K562 (cell line): ENCODE measurements around the gene DGCR2. TPM values are rescaled to one million over a fixed set of nuclear protein-coding genes. Genes with fewer than 3 reads are reported as not detected.

Source experiments
- CBFB ChIP-seq: sonication (generic); formaldehyde crosslinking; IDR thresholded peaks from 2 replicates; pipeline ENCODE4 v1.4.0; 2020; ENCODE audit warnings: mild to moderate bottlenecking, missing genetic modification reagents
- CHAMP1 ChIP-seq: fragments of 450-650 bp; IDR thresholded peaks from 2 replicates; pipeline ENCODE4 v1.6.1; 2016; ENCODE audit warnings: mild to moderate bottlenecking
- CSDE1 ChIP-seq, 2 experiments: fragments of 450-650 bp; IDR thresholded peaks; 2 replicates each; pipeline ENCODE4 v1.6.1; 2016; ENCODE audit warnings: mild to moderate bottlenecking in 1 of 2
- DEAF1 ChIP-seq: fragments of 450-650 bp; formaldehyde crosslinking; IDR thresholded peaks from 2 replicates; pipeline ENCODE4 v1.4.0; 2020; ENCODE audit warnings: mild to moderate bottlenecking, moderate library complexity
- E4F1 ChIP-seq: fragments of 250-450 bp; sonication (Bioruptor Pico); IDR thresholded peaks from 2 replicates; pipeline ENCODE4 v1.5.0; 2021; ENCODE audit warnings: mild to moderate bottlenecking, borderline replicate concordance
- MXD1 ChIP-seq: fragments of 250-450 bp; sonication (Bioruptor Pico); IDR thresholded peaks from 2 replicates; pipeline ENCODE4 v1.8.0; 2021; ENCODE audit warnings: borderline replicate concordance, mild to moderate bottlenecking, moderate library complexity; ENCODE audit not compliant: poor library complexity, severe bottlenecking
- PHB ChIP-seq: fragments of 250-450 bp; sonication (Bioruptor Pico); IDR thresholded peaks from 2 replicates; pipeline ENCODE4 v1.5.0; 2021
- RBM25 ChIP-seq: fragments of 200-400 bp; formaldehyde crosslinking; IDR thresholded peaks from 2 replicates; pipeline ENCODE4 v1.6.1; 2018; ENCODE audit warnings: low read length, low read depth, moderate library complexity; ENCODE audit not compliant: severe bottlenecking
- RFX1 ChIP-seq: fragments of 450-650 bp; IDR thresholded peaks from 2 replicates; pipeline ENCODE4 v1.6.1; 2016; ENCODE audit warnings: mild to moderate bottlenecking, moderate library complexity
- SIN3A ChIP-seq, 2 experiments: fragments of 150-350 bp in 1 of 2; IDR thresholded peaks; 2 replicates each; pipeline ENCODE4 v1.6.1; 2011 to 2016; ENCODE audit warnings: borderline replicate concordance in 2 of 2, low read depth in 2 of 2, low read length in 2 of 2, mild to moderate bottlenecking in 2 of 2, moderate library complexity in 2 of 2; ENCODE audit not compliant: control insufficient read depth in 1 of 2
- STAG1 ChIP-seq: sonication (generic); formaldehyde crosslinking; IDR thresholded peaks from 2 replicates; pipeline ENCODE4 v1.5.0; 2020; ENCODE audit warnings: missing genetic modification reagents, borderline replicate concordance
- ZC3H8 ChIP-seq: fragments of 450-650 bp; IDR thresholded peaks from 2 replicates; pipeline ENCODE4 v1.6.1; 2017
- ZNF224 ChIP-seq: sonication (generic); formaldehyde crosslinking; IDR thresholded peaks from 2 replicates; pipeline ENCODE4 v1.8.0; 2022; ENCODE audit warnings: mild to moderate bottlenecking, missing genetic modification reagents
- ZNF232 ChIP-seq: sonication (generic); formaldehyde crosslinking; IDR thresholded peaks from 2 replicates; pipeline ENCODE4 v1.8.0; 2022; ENCODE audit warnings: mild to moderate bottlenecking, missing genetic modification reagents
- ZNF511 ChIP-seq: sonication (generic); formaldehyde crosslinking; IDR thresholded peaks from 2 replicates; pipeline ENCODE4 v1.8.0; 2022; ENCODE audit warnings: mild to moderate bottlenecking, missing genetic modification reagents
- ZNF518B ChIP-seq: fragments of 250-450 bp; sonication (Bioruptor Pico); IDR thresholded peaks from 2 replicates; pipeline ENCODE4 v1.5.0; 2021; ENCODE audit warnings: mild to moderate bottlenecking, moderate library complexity
- ZNF561 ChIP-seq: fragments of 450-650 bp; formaldehyde crosslinking; conservative IDR thresholded peaks from 2 replicates; pipeline ENCODE4 v1.4.0; 2020; ENCODE audit warnings: mild to moderate bottlenecking, moderate library complexity
- polyA plus RNA-seq, 8 experiments: library from polyadenylated mRNA; depleted of rRNA in 4 of 8; stranded (reverse) in 5 of 8; unstranded in 3 of 8; fragments of >200 nt; fragmentation: Nextera tagmentation in 2 of 8; fragmentation: Illumina TruSeq in 1 of 8; extraction: Ambion mirVana in 2 of 8; extraction: Trizol in 1 of 8; gene quantifications; 2 replicates each; pipeline versions ENCODE4 v1.2.1 to v1.2.3, GENCODE V29; 2011 to 2014; ENCODE audit warnings: inconsistent platforms in 1 of 8, missing spikeins in 1 of 8
- total RNA-seq, 7 experiments: library from RNA; depleted of rRNA in 6 of 7; stranded (reverse); fragments of >200 nt in 6 of 7; fragmentation: Illumina TruSeq in 2 of 7; extraction: Trizol in 2 of 7; gene quantifications; 2 replicates each; pipeline versions ENCODE4 v1.2.1 to v1.2.3, GENCODE V29; 2011 to 2021; ENCODE audit warnings: low replicate concordance in 1 of 7

The DGCR2 gene
- total and polyA plus RNA-seq, 9 of the 15 experiments (the other 6 are each of a cell fraction or from before 2014, with no cell fraction given): 0.69 to 101 (median 56.4) TPM

- no peak for TF ChIP-seq ZNF518B
- no peak for TF ChIP-seq DEAF1
- TF ChIP-seq CBFB: no peak
- no peak for TF ChIP-seq CHAMP1
- no peak for TF ChIP-seq RBM25
- TF ChIP-seq MXD1 (CRISPR knock-in tag): no peak
- peak; percentile 76; the same call in 1 of the 2 replicates for TF ChIP-seq ZNF232 (CRISPR knock-in tag)
- no peak for TF ChIP-seq ZNF561
- no peak for TF ChIP-seq RFX1
- 0 out of 4 replicates have a peak, but pooled peaks of 1 of the 2 experiments have one; percentile 12 for TF ChIP-seq CSDE1 (IDR thresholded peaks at IDR 0.05)
- TF ChIP-seq E4F1 (CRISPR knock-in tag): no peak
- no peak for TF ChIP-seq SIN3A (IDR thresholded peaks at IDR 0.05; ENCODE audit: borderline replicate concordance in 2 of 2, control insufficient read depth in 1 of 2, low read depth in 2 of 2, low read length in 2 of 2)
- TF ChIP-seq ZNF511 (CRISPR knock-in tag): peak; percentile 45; the same call in 1 of the 2 replicates
- TF ChIP-seq ZNF224 (CRISPR knock-in tag): 0 out of 2 replicates have a peak, but pooled peaks have one; percentile 43
- no peak for TF ChIP-seq STAG1 (CRISPR knock-in tag)
- TF ChIP-seq ZC3H8: no peak
- no peak for TF ChIP-seq PHB (CRISPR knock-in tag)
Observed at GRCh38 chr22:18999416-18999815, 122.8 kb downstream of the DGCR2 start (continued).
